WTC11 (cell line): ENCODE results near the gene YKT6. TPM values are rescaled to one million over a fixed set of nuclear protein-coding genes. Genes with fewer than 3 reads are reported as not detected.
A peak's percentile ranks its signal among the peaks of the same experiment; 100 is the strongest.

Experiments
- ATAC-seq: fragments of 200-7000 bp; cut with Tn5 transposase; 2 replicates; pipeline ENCODE4 v1.10.0; 2021; ENCODE audit warnings: mild to moderate bottlenecking, moderate library complexity
- Bru-seq: library from RNA; stranded (reverse); fragments of 400-500 nt; gene quantifications from one replicate; lab custom pipeline; 2021; lab: Mats Ljungman, UMichigan
- CTCF ChIA-PET: fragments of 300-600 bp; sonication (Branson Sonifier 250); formaldehyde crosslinking; loops from one replicate; lab custom pipeline; 2021; ENCODE audit warnings: antibody characterized with exemption; lab: Charles Lee
- POLR2A ChIA-PET: fragments of 350-600 bp; sonication (Branson Sonifier 250); formaldehyde crosslinking; loops from one replicate; lab custom pipeline; 2021; ENCODE audit warnings: antibody characterized with exemption; lab: Charles Lee
- DNase-seq: peaks from one replicate; pipeline ENCODE4 v3.0.0; 2021; ENCODE audit warnings: low spot score
- H3K27ac Mint-ChIP-seq: 2 replicates; pipeline ENCODE4 v1.8.0; 2021; ENCODE audit warnings: mixed read lengths
- H3K27me3 Mint-ChIP-seq: 2 replicates; pipeline ENCODE4 v1.8.0; 2021; ENCODE audit warnings: low read depth, mild to moderate bottlenecking, moderate library complexity, mixed read lengths
- H3K36me3 Mint-ChIP-seq: 2 replicates; pipeline ENCODE4 v1.8.0; 2021; ENCODE audit warnings: mixed read lengths
- H3K4me1 Mint-ChIP-seq: 2 replicates; pipeline ENCODE4 v1.8.0; 2022; ENCODE audit warnings: mixed read lengths
- H3K4me3 Mint-ChIP-seq: 2 replicates; pipeline ENCODE4 v1.8.0; 2021; ENCODE audit warnings: mild to moderate bottlenecking, moderate library complexity, mixed read lengths
- H3K9me3 Mint-ChIP-seq: 2 replicates; pipeline ENCODE4 v1.8.0; 2021; ENCODE audit warnings: mixed read lengths
- CREB1 ChIP-seq: sonication (generic); formaldehyde crosslinking; IDR thresholded peaks from 2 replicates; pipeline ENCODE4 v1.8.0; 2023; ENCODE audit warnings: mild to moderate bottlenecking, missing genetic modification reagents
- ESRRA ChIP-seq: sonication (generic); formaldehyde crosslinking; IDR thresholded peaks from 2 replicates; pipeline ENCODE4 v1.8.1; 2022; ENCODE audit warnings: mild to moderate bottlenecking, missing genetic modification reagents, borderline replicate concordance
- ETV6 ChIP-seq: sonication (generic); formaldehyde crosslinking; IDR thresholded peaks from 2 replicates; pipeline ENCODE4 v1.8.1; 2022; ENCODE audit warnings: mild to moderate bottlenecking, missing genetic modification reagents
- FOXJ3 ChIP-seq: sonication (generic); formaldehyde crosslinking; IDR thresholded peaks from 2 replicates; pipeline ENCODE4 v1.9.0; 2021; ENCODE audit warnings: missing genetic modification reagents, mild to moderate bottlenecking, borderline replicate concordance
- FOXK1 ChIP-seq: sonication (generic); formaldehyde crosslinking; IDR thresholded peaks from 2 replicates; pipeline ENCODE4 v1.8.0; 2022; ENCODE audit warnings: mild to moderate bottlenecking, moderate library complexity, missing genetic modification reagents
- FOXP1 ChIP-seq: sonication (generic); formaldehyde crosslinking; IDR thresholded peaks from 2 replicates; pipeline ENCODE4 v1.8.0; 2022; ENCODE audit warnings: missing genetic modification reagents, mild to moderate bottlenecking, moderate library complexity, borderline replicate concordance
- GABPB1 ChIP-seq: sonication (generic); formaldehyde crosslinking; IDR thresholded peaks from 2 replicates; pipeline ENCODE4 v1.8.1; 2023; ENCODE audit warnings: mild to moderate bottlenecking, missing genetic modification reagents
- NR2C2 ChIP-seq: sonication (generic); formaldehyde crosslinking; IDR thresholded peaks from 2 replicates; pipeline ENCODE4 v1.8.0; 2022; ENCODE audit warnings: mild to moderate bottlenecking, missing genetic modification reagents
- RELA ChIP-seq: sonication (generic); formaldehyde crosslinking; IDR thresholded peaks from 2 replicates; pipeline ENCODE4 v1.8.1; 2022; ENCODE audit warnings: missing genetic modification reagents, mild to moderate bottlenecking, borderline replicate concordance
- SP1 ChIP-seq: sonication (generic); formaldehyde crosslinking; conservative IDR thresholded peaks from 2 replicates; pipeline ENCODE4 v1.8.1; 2022; ENCODE audit warnings: missing genetic modification reagents
- TEAD1 ChIP-seq: sonication (generic); formaldehyde crosslinking; IDR thresholded peaks from 2 replicates; pipeline ENCODE4 v1.8.0; 2022; ENCODE audit warnings: mild to moderate bottlenecking, missing genetic modification reagents
- ZNF232 ChIP-seq: sonication (generic); formaldehyde crosslinking; IDR thresholded peaks from 2 replicates; pipeline ENCODE4 v1.8.0; 2022; ENCODE audit warnings: mild to moderate bottlenecking, missing genetic modification reagents
- long read RNA-seq, 3 experiments: library from RNA in 1 of 3; library from capped mRNA in 1 of 3; library from polyadenylated mRNA in 1 of 3; unstranded in 2 of 3; stranded (forward) in 1 of 3; transcript quantifications; one replicate each; pipeline ENCODE4 v2.0.0, GENCODE V29; 2021
- total RNA-seq: library from RNA; stranded (reverse); gene quantifications from 3 replicates; pipeline ENCODE4 v1.2.3, GENCODE V29; 2021
- TF ChIP-seq, protein P1 (sequence below): sonication (generic); formaldehyde crosslinking; IDR thresholded peaks from 2 replicates; pipeline ENCODE4 v1.8.1; 2023; ENCODE audit warnings: mild to moderate bottlenecking, missing genetic modification reagents, moderate library complexity
- TF ChIP-seq, protein P2 (sequence below): sonication (generic); formaldehyde crosslinking; IDR thresholded peaks from 2 replicates; pipeline ENCODE4 v1.8.0; 2022; ENCODE audit warnings: mild to moderate bottlenecking, missing genetic modification reagents
- TF ChIP-seq, protein P3 (sequence below): sonication (generic); formaldehyde crosslinking; IDR thresholded peaks from 2 replicates; pipeline ENCODE4 v1.8.1; 2023; ENCODE audit warnings: mild to moderate bottlenecking, moderate library complexity, missing genetic modification reagents
- TF ChIP-seq, protein P4 (sequence below): sonication (generic); formaldehyde crosslinking; IDR thresholded peaks from 2 replicates; pipeline ENCODE4 v1.8.0; 2022; ENCODE audit warnings: missing genetic modification reagents
- TF ChIP-seq, protein P5 (sequence below): sonication (generic); formaldehyde crosslinking; IDR thresholded peaks from 2 replicates; pipeline ENCODE4 v1.8.0; 2022; ENCODE audit warnings: mild to moderate bottlenecking, missing genetic modification reagents
- TF ChIP-seq, protein P6 (sequence below): sonication (generic); formaldehyde crosslinking; IDR thresholded peaks from 2 replicates; pipeline ENCODE4 v1.8.0; 2023; ENCODE audit warnings: missing genetic modification reagents, mild to moderate bottlenecking, borderline replicate concordance
- TF ChIP-seq, protein P7 (sequence below): sonication (generic); formaldehyde crosslinking; IDR thresholded peaks from 2 replicates; pipeline ENCODE4 v1.8.1; 2023; ENCODE audit warnings: mild to moderate bottlenecking, missing genetic modification reagents, moderate library complexity

The YKT6 gene
- total RNA-seq, result 82.2 to 102 TPM (median 83.7 TPM) in 3 replicates
- Bru-seq, nascent RNA, result percentile 88 among the genes with signal in this experiment
- long read RNA-seq, experiment 1, transcript YKT6-207 (6 exons, 1,270 nt), result minor isoform, 8 of 276 reads
- long read RNA-seq, experiment 1, transcript YKT6-204 (8 exons, 1,085 nt), result minor isoform, 15 of 276 reads
- long read RNA-seq, experiment 1, transcript YKT6-201 (7 exons, 2,696 nt), result major isoform, 199 of 276 reads
- long read RNA-seq, experiment 1, partial matches to known transcripts, result 11 of 276 reads
- long read RNA-seq, experiment 1, other reads (novel, unspliced or antisense), result 43 of 276 reads
- long read RNA-seq, experiment 2, transcript YKT6-201 (7 exons, 2,696 nt), result major isoform, 61 of 144 reads
- long read RNA-seq, experiment 2, transcript YKT6-204 (8 exons, 1,085 nt), result minor isoform, 5 of 144 reads
- long read RNA-seq, experiment 2, partial matches to known transcripts, result 8 of 144 reads
- long read RNA-seq, experiment 2, other reads (novel, unspliced or antisense), result 66 of 144 reads
- long read RNA-seq, experiment 3, transcript YKT6-201 (7 exons, 2,696 nt), result major isoform, 7 of 51 reads
- long read RNA-seq, experiment 3, partial matches to known transcripts, result 42 of 51 reads
- long read RNA-seq, experiment 3, other reads (novel, unspliced or antisense), result 0 of 51 reads

DNA sequence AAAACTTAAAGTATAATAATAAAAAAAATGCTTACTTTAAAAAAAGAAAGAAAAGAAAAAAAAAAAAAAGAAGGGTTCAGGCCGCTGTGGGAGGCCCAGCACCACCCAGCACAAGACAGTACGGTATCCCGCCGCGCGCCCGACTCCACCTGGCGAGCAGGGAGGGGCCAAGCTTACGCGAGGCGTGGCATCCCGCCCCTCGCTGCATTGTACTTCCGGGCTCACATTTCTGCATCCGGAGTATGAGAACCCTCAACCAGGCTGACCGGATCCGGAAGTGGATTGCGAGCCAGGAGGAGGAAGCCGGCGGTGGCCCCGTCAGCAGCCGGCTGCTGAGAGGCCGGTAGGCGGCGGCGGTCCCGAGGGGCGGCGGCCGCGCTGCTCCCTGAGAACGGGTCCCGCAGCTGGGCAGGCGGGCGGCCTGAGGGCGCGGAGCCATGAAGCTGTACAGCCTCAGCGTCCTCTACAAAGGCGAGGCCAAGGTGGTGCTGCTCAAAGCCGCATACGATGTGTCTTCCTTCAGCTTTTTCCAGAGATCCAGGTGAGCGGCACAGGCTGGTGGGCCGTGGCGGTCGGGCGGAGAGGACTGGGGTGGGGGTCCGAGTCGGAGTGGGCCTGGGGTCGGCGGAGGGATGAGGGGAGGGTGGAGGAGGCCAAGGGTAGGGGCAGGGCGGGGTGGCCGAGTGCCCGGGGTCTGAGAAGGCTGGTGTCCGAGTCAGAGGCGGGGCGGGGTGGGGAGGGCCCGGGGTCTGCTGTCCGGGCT lies at the start of gene YKT6:
TSS of gene YKT6 (plus strand) at position 280 of the 763 bp plus-strand sequence. CDS start at position 438, 158 bp downstream.
- ATAC-seq (peak; percentile 96), DNase-seq (peak; percentile 94)
- Mint-ChIP-seq H3K27me3 (peaks cover 23% of the 10 kb centered on the region), H3K36me3 (peaks cover 13% of the 10 kb centered on the region), H3K27ac (no peak within 1 kb of the TSS), H3K4me1 (peaks cover 14% of the 10 kb centered on the region), H3K9me3 (peaks cover 3% of the 10 kb centered on the region; the same call in 1 of the 2 replicates), H3K4me3 (peak within 1 kb of the TSS; percentile 85)
- CTCF ChIA-PET, result interaction anchor here (0.7 to 2.3 kb wide), 10 partner anchors 12 to 156 kb away, joined by 3 to 13 read pairs (median 4); partner anchors contain the start of genes DBNL, GCK and POLD2
- POLR2A ChIA-PET, result interaction anchor here (0.6 kb wide), 1 partner anchor 13 kb away, joined by 3 read pairs; no protein-coding TSS in a partner anchor
- TF ChIP-seq, protein P1, sequence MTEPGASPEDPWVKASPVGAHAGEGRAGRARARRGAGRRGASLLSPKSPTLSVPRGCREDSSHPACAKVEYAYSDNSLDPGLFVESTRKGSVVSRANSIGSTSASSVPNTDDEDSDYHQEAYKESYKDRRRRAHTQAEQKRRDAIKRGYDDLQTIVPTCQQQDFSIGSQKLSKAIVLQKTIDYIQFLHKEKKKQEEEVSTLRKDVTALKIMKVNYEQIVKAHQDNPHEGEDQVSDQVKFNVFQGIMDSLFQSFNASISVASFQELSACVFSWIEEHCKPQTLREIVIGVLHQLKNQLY, result no peak
- TF ChIP-seq NR2C2 (CRISPR knock-in tag) (peak; percentile 92), ESRRA (no peak), RELA (CRISPR knock-in tag) (peak; percentile 42; the same call in 1 of the 2 replicates), GABPB1 (CRISPR knock-in tag) (peak; percentile 78), FOXK1 (CRISPR knock-in tag) (peak; percentile 78), ZNF232 (peak; percentile 87; the same call in 1 of the 2 replicates), FOXJ3 (CRISPR knock-in tag) (no peak), ETV6 (CRISPR knock-in tag) (peak; percentile 89), CREB1 (CRISPR knock-in tag) (no peak), SP1 (CRISPR knock-in tag) (peak; percentile 94), TEAD1 (0 out of 2 replicates have a peak, but pooled peaks have one; percentile 14), FOXP1 (CRISPR knock-in tag) (peak; percentile 67; the same call in 1 of the 2 replicates)
- TF ChIP-seq, protein P2, sequence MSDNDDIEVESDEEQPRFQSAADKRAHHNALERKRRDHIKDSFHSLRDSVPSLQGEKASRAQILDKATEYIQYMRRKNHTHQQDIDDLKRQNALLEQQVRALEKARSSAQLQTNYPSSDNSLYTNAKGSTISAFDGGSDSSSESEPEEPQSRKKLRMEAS (CRISPR knock-in tag), result peak; percentile 44; the same call in 1 of the 2 replicates
- TF ChIP-seq, protein P3, sequence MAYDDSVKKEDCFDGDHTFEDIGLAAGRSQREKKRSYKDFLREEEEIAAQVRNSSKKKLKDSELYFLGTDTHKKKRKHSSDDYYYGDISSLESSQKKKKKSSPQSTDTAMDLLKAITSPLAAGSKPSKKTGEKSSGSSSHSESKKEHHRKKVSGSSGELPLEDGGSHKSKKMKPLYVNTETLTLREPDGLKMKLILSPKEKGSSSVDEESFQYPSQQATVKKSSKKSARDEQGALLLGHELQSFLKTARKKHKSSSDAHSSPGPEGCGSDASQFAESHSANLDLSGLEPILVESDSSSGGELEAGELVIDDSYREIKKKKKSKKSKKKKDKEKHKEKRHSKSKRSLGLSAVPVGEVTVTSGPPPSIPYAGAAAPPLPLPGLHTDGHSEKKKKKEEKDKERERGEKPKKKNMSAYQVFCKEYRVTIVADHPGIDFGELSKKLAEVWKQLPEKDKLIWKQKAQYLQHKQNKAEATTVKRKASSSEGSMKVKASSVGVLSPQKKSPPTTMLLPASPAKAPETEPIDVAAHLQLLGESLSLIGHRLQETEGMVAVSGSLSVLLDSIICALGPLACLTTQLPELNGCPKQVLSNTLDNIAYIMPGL, result peak; percentile 63; the same call in 1 of the 2 replicates
- TF ChIP-seq, protein P4, sequence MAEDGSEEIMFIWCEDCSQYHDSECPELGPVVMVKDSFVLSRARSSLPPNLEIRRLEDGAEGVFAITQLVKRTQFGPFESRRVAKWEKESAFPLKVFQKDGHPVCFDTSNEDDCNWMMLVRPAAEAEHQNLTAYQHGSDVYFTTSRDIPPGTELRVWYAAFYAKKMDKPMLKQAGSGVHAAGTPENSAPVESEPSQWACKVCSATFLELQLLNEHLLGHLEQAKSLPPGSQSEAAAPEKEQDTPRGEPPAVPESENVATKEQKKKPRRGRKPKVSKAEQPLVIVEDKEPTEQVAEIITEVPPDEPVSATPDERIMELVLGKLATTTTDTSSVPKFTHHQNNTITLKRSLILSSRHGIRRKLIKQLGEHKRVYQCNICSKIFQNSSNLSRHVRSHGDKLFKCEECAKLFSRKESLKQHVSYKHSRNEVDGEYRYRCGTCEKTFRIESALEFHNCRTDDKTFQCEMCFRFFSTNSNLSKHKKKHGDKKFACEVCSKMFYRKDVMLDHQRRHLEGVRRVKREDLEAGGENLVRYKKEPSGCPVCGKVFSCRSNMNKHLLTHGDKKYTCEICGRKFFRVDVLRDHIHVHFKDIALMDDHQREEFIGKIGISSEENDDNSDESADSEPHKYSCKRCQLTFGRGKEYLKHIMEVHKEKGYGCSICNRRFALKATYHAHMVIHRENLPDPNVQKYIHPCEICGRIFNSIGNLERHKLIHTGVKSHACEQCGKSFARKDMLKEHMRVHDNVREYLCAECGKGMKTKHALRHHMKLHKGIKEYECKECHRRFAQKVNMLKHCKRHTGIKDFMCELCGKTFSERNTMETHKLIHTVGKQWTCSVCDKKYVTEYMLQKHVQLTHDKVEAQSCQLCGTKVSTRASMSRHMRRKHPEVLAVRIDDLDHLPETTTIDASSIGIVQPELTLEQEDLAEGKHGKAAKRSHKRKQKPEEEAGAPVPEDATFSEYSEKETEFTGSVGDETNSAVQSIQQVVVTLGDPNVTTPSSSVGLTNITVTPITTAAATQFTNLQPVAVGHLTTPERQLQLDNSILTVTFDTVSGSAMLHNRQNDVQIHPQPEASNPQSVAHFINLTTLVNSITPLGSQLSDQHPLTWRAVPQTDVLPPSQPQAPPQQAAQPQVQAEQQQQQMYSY (CRISPR knock-in tag), result 0 out of 2 replicates have a peak, but pooled peaks have one; percentile 22
- TF ChIP-seq, protein P5, sequence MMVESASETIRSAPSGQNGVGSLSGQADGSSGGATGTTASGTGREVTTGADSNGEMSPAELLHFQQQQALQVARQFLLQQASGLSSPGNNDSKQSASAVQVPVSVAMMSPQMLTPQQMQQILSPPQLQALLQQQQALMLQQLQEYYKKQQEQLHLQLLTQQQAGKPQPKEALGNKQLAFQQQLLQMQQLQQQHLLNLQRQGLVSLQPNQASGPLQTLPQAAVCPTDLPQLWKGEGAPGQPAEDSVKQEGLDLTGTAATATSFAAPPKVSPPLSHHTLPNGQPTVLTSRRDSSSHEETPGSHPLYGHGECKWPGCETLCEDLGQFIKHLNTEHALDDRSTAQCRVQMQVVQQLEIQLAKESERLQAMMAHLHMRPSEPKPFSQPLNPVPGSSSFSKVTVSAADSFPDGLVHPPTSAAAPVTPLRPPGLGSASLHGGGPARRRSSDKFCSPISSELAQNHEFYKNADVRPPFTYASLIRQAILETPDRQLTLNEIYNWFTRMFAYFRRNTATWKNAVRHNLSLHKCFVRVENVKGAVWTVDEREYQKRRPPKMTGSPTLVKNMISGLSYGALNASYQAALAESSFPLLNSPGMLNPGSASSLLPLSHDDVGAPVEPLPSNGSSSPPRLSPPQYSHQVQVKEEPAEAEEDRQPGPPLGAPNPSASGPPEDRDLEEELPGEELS (CRISPR knock-in tag), result peak; percentile 53; the same call in 1 of the 2 replicates
- TF ChIP-seq, protein P6, sequence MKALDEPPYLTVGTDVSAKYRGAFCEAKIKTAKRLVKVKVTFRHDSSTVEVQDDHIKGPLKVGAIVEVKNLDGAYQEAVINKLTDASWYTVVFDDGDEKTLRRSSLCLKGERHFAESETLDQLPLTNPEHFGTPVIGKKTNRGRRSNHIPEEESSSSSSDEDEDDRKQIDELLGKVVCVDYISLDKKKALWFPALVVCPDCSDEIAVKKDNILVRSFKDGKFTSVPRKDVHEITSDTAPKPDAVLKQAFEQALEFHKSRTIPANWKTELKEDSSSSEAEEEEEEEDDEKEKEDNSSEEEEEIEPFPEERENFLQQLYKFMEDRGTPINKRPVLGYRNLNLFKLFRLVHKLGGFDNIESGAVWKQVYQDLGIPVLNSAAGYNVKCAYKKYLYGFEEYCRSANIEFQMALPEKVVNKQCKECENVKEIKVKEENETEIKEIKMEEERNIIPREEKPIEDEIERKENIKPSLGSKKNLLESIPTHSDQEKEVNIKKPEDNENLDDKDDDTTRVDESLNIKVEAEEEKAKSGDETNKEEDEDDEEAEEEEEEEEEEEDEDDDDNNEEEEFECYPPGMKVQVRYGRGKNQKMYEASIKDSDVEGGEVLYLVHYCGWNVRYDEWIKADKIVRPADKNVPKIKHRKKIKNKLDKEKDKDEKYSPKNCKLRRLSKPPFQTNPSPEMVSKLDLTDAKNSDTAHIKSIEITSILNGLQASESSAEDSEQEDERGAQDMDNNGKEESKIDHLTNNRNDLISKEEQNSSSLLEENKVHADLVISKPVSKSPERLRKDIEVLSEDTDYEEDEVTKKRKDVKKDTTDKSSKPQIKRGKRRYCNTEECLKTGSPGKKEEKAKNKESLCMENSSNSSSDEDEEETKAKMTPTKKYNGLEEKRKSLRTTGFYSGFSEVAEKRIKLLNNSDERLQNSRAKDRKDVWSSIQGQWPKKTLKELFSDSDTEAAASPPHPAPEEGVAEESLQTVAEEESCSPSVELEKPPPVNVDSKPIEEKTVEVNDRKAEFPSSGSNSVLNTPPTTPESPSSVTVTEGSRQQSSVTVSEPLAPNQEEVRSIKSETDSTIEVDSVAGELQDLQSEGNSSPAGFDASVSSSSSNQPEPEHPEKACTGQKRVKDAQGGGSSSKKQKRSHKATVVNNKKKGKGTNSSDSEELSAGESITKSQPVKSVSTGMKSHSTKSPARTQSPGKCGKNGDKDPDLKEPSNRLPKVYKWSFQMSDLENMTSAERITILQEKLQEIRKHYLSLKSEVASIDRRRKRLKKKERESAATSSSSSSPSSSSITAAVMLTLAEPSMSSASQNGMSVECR (CRISPR knock-in tag), result peak; percentile 74; the same call in 1 of the 2 replicates
- TF ChIP-seq, protein P7, sequence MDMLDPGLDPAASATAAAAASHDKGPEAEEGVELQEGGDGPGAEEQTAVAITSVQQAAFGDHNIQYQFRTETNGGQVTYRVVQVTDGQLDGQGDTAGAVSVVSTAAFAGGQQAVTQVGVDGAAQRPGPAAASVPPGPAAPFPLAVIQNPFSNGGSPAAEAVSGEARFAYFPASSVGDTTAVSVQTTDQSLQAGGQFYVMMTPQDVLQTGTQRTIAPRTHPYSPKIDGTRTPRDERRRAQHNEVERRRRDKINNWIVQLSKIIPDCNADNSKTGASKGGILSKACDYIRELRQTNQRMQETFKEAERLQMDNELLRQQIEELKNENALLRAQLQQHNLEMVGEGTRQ, result peak; percentile 32; the same call in 1 of the 2 replicates
